Gastrocnemius medialis (tissue), 4 donors: ENCODE data around the gene ZFHX3.
A peak's percentile ranks its signal among the peaks of the same experiment; 100 is the strongest.

ENCODE experiments used
- CTCF ChIP-seq, 5 experiments: fragments of 450-650 bp in 3 of 5; fragments of 200-600 bp in 2 of 5; sonication (generic) in 2 of 5; IDR thresholded peaks in 4 of 5; conservative IDR thresholded peaks in 1 of 5; 1 replicate in 4 of 5; 2 replicates in 1 of 5; pipeline ENCODE4 v1.5.1; 2016 to 2019; ENCODE audit warnings: antibody characterized with exemption in 5 of 5, mild to moderate bottlenecking in 3 of 5, moderate library complexity in 3 of 5
- POLR2A ChIP-seq, 2 donors: fragments of 450-650 bp; IDR thresholded peaks; one replicate each; pipeline ENCODE4 v1.6.1; 2017; ENCODE audit warnings: antibody characterized with exemption in 2 of 2, mild to moderate bottlenecking in 2 of 2, moderate library complexity in 2 of 2

DNA sequence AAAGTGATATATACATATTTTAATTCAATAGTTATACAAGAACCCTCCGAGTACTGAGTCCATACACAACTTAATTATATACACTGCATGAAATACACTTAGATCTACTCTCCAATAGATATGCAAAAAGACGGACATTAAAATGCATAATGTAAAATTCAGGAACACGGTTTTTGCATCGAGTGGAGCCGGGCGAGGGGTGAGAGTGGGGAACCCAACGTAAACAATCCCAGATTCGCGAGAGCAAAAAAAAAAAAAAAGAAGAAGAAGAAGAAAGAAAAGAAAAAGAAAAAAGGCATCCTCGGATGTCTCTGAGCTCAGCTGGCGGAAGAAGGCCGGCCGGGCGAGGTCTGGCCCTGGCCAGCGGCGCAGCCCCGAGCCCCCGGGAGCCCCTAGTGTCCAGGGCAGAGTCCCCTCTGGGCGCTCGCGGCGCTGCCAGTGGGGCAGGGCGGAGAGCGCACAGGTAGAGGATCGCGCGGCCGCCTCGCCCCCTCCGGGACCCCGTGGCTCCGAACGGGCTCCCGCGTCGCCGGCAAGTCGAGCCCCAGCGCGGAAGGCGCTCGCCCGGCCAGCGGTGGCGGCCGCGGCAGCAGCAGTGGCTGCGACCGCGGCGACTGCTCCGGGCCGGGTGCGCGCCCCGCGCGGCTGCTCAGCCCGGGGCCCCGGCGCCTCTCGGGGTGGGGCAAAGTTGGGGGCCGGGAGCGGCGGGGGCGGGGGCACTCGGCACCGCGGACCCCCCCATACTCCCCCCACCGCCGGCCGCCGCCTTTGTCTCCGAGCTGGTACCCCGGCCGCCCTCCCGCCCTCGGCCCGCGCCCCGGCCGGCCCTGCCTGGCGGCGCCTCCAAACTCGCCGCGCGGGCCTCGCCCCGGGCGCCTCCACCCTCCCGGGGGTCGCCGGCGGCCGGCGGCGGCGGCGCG lies 9.6 kb upstream of the ZFHX3 start:
- TF ChIP-seq CTCF (IDR thresholded peaks at IDR 0.05 in 4 of 5, conservative IDR thresholded peaks at IDR 0.05 in 1 of 5) (peak in 4 of 5 experiments; percentile 15 to 41 (median 32)), POLR2A (IDR thresholded peaks at IDR 0.05) (peak; percentile 51 to 75)
